PFSK-1 (cell line): Measurements from ENCODE around the gene POLR1A.

Experiments
- FOXP2 ChIP-seq: optimal IDR thresholded peaks from 2 replicates; pipeline ENCODE3; 2011; ENCODE audit warnings: borderline replicate concordance, control low read depth, inconsistent platforms; ENCODE audit not compliant: insufficient read depth; ENCODE audit errors: extremely low read length, extremely low read depth
- POLR2AphosphoS5 ChIP-seq: IDR thresholded peaks from 2 replicates; pipeline ENCODE4 v1.6.1; 2012; ENCODE audit warnings: low read depth, mild to moderate bottlenecking, control low read depth, low read length, moderate library complexity
- SIN3A ChIP-seq: IDR thresholded peaks from 2 replicates; pipeline ENCODE4 v1.6.1; 2012; ENCODE audit warnings: mild to moderate bottlenecking, low read length, moderate library complexity, borderline replicate concordance; ENCODE audit not compliant: insufficient read depth
- TAF1 ChIP-seq: IDR thresholded peaks from 2 replicates; pipeline ENCODE4 v1.6.1; 2012; ENCODE audit warnings: low read length, control low read depth, borderline replicate concordance; ENCODE audit not compliant: insufficient read depth
- TF ChIP-seq, protein P1 (sequence below), 2 experiments: IDR thresholded peaks; 2 replicates each; pipeline versions ENCODE4 v1.6.1 to v1.8.0; 2011 to 2012; ENCODE audit warnings: low read depth in 2 of 2, low read length in 2 of 2, control low read depth in 1 of 2, inconsistent platforms in 1 of 2, mild to moderate bottlenecking in 1 of 2, moderate library complexity in 1 of 2; ENCODE audit not compliant: insufficient read depth in 1 of 2

Gene POLR1A

DNA sequence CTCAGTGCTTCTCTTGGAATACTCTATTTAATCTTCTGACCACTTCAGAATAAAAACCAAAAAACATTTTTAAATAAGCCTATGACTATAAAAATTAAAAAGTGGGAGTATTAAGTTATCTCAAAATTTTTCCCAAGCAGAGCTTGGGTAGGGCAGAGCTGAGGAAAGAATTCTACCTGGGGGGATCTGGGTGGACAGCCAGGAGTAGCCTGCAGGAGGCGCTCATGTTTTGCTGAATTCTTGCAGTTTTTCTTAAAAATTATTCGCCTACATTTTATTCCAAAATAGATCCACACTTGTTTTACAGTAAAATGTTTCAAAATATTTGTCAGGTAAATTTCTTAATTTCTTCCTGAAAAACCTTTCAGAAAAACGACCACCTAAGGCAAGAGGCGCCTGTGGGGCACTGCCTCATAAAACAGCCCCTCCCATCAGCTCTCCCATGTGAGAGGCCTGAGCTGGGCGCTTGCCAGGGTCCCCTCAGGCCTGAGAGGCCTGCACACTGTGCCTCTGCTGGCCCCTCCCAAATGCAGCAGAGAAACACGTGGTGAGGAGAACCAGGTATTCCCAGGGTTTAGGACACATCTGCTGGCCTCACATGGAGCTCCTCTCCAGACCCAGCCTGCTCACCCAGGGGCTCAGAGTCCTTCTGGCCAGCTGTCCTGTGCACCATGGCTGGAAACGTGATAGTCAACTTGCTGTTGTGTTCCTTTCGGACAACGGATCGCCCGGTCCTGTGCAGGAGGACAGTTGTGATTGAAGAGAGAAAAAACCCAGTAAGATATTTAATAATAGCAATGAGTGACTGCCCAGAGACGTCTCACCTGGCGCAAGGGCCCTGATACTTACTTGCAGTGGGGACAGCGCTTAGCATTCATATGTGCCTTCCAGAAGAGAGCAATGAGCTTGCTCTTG lies 17.5 kb downstream of the POLR1A start:
- no peak for TF ChIP-seq FOXP2

DNA sequence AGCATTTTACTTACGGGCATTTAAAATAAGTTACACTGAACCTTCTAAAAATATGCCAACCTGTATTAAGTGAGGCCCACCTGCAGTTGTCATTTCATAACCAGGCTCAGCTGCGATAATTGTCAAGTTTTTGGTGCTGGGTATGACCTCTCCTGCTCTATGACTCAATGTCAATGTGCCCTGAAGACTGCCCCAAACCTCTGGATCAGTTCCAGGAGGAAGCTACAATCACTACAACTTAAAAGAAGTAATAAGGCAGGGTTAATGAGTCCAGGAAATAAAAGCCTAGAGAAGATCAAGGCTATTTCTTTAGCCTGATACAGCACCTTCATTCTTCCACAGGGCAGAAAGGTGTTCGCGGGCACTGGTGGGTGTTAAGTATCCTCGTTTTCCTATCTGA lies 22.9 kb downstream of the POLR1A start:
- TF ChIP-seq, protein P1, sequence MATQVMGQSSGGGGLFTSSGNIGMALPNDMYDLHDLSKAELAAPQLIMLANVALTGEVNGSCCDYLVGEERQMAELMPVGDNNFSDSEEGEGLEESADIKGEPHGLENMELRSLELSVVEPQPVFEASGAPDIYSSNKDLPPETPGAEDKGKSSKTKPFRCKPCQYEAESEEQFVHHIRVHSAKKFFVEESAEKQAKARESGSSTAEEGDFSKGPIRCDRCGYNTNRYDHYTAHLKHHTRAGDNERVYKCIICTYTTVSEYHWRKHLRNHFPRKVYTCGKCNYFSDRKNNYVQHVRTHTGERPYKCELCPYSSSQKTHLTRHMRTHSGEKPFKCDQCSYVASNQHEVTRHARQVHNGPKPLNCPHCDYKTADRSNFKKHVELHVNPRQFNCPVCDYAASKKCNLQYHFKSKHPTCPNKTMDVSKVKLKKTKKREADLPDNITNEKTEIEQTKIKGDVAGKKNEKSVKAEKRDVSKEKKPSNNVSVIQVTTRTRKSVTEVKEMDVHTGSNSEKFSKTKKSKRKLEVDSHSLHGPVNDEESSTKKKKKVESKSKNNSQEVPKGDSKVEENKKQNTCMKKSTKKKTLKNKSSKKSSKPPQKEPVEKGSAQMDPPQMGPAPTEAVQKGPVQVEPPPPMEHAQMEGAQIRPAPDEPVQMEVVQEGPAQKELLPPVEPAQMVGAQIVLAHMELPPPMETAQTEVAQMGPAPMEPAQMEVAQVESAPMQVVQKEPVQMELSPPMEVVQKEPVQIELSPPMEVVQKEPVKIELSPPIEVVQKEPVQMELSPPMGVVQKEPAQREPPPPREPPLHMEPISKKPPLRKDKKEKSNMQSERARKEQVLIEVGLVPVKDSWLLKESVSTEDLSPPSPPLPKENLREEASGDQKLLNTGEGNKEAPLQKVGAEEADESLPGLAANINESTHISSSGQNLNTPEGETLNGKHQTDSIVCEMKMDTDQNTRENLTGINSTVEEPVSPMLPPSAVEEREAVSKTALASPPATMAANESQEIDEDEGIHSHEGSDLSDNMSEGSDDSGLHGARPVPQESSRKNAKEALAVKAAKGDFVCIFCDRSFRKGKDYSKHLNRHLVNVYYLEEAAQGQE (IDR thresholded peaks at IDR 0.05; ENCODE audit: insufficient read depth in 1 of 2, low read depth in 2 of 2, low read length in 2 of 2) = no peak
- TF ChIP-seq SIN3A = no peak
- no peak for TF ChIP-seq FOXP2
- no peak for TF ChIP-seq TAF1
- no peak for TF ChIP-seq POLR2AphosphoS5

DNA sequence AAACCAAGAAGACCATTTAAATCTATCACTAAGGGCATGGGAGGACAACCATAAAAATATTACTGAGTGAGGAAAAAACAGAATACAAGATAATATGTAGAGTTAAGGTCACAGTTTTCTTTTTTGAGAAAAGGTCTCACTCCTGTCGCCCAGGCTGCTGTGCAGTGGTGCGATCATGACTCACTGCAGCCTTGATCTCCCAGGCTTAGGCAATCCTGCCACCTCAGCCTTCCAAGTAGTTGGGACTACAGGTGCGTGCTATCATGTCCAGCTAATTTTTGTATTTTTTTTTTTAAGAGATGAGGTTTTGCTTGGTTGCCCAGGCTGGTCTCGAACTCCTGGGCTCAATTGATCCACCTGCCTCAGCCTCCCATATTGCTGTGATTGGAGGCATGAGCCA lies 24.0 kb downstream of the POLR1A start:
- TF ChIP-seq SIN3A (no peak), TAF1 (no peak), POLR2AphosphoS5 (no peak)
- TF ChIP-seq, protein P1 (IDR thresholded peaks at IDR 0.05; ENCODE audit: insufficient read depth in 1 of 2, low read depth in 2 of 2, low read length in 2 of 2) = no peak

DNA sequence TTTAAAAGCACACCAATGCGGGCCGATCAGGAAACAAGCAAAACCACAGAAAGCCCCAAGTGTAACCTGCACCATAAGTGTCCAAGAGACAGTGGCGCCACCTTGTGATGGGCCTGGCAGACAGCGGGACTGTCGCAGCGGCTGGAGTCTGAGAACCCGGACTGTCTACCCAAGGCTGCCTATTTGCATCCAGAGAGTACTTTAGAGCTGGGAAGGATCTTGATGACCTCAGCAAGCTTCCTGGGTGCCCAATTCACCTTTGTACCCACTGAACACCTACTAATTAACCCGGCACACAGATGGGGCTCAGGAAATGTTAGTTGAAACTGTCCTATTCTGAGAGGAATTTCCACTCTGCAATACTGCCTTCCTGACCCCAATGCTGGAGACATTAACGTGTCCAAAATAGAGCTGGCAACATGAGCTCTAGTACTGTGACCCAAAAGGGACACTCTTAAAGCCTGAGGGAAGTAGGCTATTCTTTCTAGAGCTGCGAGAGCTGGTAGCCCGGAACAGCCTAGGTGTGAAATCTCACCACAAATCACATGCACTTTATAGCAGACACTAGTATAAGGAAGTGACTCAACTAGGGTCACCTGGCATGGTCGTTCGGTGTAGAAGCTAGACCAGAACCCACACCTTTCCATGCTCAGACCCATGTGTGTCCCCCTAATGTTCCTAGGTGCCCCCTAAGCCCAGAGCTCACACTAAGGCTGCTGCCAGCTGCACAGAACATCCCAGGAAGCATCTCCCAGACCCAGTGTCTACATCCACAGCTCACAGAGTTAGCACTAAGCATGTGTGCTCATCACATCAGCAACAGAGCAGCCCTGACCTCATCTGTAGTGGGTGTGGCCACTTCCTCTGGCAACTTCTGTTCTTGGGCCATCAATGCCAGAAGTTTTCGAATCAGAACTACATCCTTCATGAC lies 25.4 kb downstream of the POLR1A start:
- TF ChIP-seq TAF1 (no peak), FOXP2 (no peak), SIN3A (no peak)
- TF ChIP-seq, protein P1 (IDR thresholded peaks at IDR 0.05; ENCODE audit: insufficient read depth in 1 of 2, low read depth in 2 of 2, low read length in 2 of 2) = no peak

DNA sequence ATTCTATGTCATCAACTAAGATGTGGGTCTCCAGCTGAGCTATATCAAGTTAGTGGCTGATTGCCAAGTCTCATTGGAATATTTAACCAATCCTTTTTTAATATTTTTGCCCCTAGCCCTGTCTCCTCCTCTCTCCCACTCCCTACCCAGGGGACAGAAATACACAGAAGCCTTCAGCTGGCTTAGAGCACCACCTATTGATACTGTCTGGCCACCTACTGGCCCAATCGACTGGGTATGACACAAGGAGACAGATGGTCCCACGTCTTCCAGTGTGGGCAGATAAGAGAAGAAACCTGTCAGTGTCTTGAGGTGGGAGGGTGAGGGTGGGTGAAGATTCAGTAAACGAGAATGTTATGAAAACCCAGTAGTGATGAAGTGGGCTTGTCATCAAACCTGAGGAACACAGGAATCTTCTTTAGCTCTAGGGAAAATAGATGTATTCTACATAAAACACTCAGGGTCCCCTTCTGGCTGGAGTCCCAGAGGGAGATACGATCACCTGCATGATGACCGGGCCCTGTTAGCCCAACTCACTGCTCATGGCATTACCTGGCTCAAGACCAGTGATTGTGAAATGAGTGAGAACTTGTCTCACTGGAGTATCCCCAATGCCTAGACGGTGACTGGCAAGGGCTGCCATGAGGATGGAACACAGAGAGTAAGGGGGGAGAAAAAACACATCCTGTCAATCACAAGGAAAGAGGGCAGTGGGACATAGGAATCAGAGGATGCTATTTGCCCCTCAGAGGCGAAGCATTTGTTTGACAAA lies 26.7 kb downstream of the POLR1A start:
- TF ChIP-seq FOXP2 = no peak
- TF ChIP-seq TAF1 = no peak
- TF ChIP-seq POLR2AphosphoS5 = no peak
- TF ChIP-seq, protein P1 (IDR thresholded peaks at IDR 0.05; ENCODE audit: insufficient read depth in 1 of 2, low read depth in 2 of 2, low read length in 2 of 2) = no peak
- no peak for TF ChIP-seq SIN3A
